ENCODE measurements around the gene TRIP13. TPM values are rescaled to one million over a fixed set of nuclear protein-coding genes. Genes with fewer than 3 reads are reported as not detected.

Gene TRIP13
- total and polyA plus RNA-seq, 2 of the 13 experiments (the other 11 are each of a cell fraction or from before 2014, with no cell fraction given): 13.5 to 33.0 TPM

GRCh38 chr5:952597-953271 is 60.0 kb downstream of the TRIP13 start:
- no peak for DNase-seq (ENCODE audit: low spot score)
- no TSS peak for BruUV-seq (replicated peaks)
- no peaks in the 10 kb centered on the region for H3K79me2 ChIP-seq (ENCODE audit: insufficient read depth, low read length)
- H3K4me1 ChIP-seq (ENCODE audit: insufficient read depth, low read length): peaks cover 16% of the 10 kb centered on the region
- H3K9ac ChIP-seq (ENCODE audit: insufficient read depth, low read depth, low read length): no peak overlapping the region
- CTCF ChIA-PET (ENCODE audit: low intra/inter-chr PET ratio, low total read pairs): no interaction called here
- no peaks in the 10 kb centered on the region for H3K9me3 ChIP-seq (ENCODE audit: low read length)
- no peak overlapping the region for H3K4me3 ChIP-seq (replicated peaks in 1 of 3; ENCODE audit: insufficient read depth in 1 of 3, low read depth in 2 of 3, low read length in 3 of 3)
- FAIRE-seq: no peak
- WGBS (ENCODE audit: low lambda C conversion rate): 36% methylated on average over 7 of the region's 13 CpGs
- H3K27ac ChIP-seq (ENCODE audit: extremely low read length, insufficient read depth, low read length): no peak overlapping the region
- no peak overlapping the region for H2AFZ ChIP-seq (ENCODE audit: low read length)
- H3K36me3 ChIP-seq (replicated peaks in 1 of 2; ENCODE audit: control insufficient read depth in 1 of 2, insufficient read depth in 2 of 2, low read length in 2 of 2): no peaks in the 10 kb centered on the region
- intact Hi-C loops (cut with micrococcal nuclease; ENCODE audit: unreplicated experiment) (no loop called here), in situ Hi-C loops (cut with HindIII; ENCODE audit: extremely low pct_ligation_motif_present, low pct_unique_long_range_greater_than_20kb) (no loop called here)
- no peaks in the 10 kb centered on the region for H4K20me1 ChIP-seq (ENCODE audit: insufficient read depth, low read length)
- ATAC-seq: no peak
- peaks cover 4 to 68% of the 10 kb centered on the region in 2 experiments; a peak in 4 of 5 replicates for H3K27me3 ChIP-seq (ENCODE audit: control insufficient read depth in 1 of 2, insufficient read depth in 2 of 2, low read length in 2 of 2)
- POLR2A ChIA-PET: no interaction called here
- TF ChIP-seq KDM3A (CRISPR knock-in tag; IDR thresholded peaks at IDR 0.05; ENCODE audit: low read depth) (no peak), ZSCAN30 (CRISPR knock-in tag; IDR thresholded peaks at IDR 0.05) (no peak), JUNB (CRISPR knock-in tag; IDR thresholded peaks at IDR 0.05; ENCODE audit: borderline replicate concordance) (no peak), RORA (CRISPR knock-in tag; IDR thresholded peaks at IDR 0.05) (no peak), ZNF256 (CRISPR knock-in tag; conservative IDR thresholded peaks at IDR 0.05) (no peak), ZSCAN5A (CRISPR knock-in tag; IDR thresholded peaks at IDR 0.05; ENCODE audit: borderline replicate concordance) (no peak)
- H3K4me2 ChIP-seq (ENCODE audit: low read depth, low read length): no peak overlapping the region

All from HepG2 (cell line).